GM18867 (cell line): ENCODE data around the gene ZNF644.
"Not testable (repeated sequence)": the region's sequence is repeated elsewhere in the genome, so short reads cannot be mapped to it uniquely, and the experiment has no call there.

ENCODE experiments used
- ATAC-seq: cut with Tn5 transposase; IDR thresholded peaks from one replicate; pipeline ENCODE4 v1.9.1; 2021; ENCODE audit warnings: mild to moderate bottlenecking, moderate library complexity; ENCODE audit not compliant: unreplicated experiment

The ZNF644 gene

GRCh38 chr1:90936731-90937130 lies 85.1 kb downstream of the ZNF644 start:
- ATAC-seq = no peak

DNA sequence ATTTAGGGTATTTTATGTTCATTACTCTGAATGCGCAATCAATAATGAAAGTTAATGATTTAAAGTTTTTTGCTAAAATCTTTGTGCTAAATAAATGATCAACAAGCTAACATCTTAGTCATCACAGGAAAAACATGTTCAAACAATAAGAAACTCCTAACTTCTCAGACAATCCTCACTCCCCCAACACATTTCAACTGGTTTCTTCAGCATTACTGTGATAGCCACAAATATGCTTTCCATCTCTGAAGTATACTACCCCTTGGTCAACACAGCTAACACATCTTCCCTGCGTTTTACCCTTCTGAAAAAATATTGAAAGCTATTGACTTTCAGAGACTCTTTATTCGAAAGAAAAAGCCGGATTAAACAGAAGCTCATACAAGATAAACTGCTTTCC lies 85.8 kb downstream of the ZNF644 start:
- no peak for ATAC-seq

DNA sequence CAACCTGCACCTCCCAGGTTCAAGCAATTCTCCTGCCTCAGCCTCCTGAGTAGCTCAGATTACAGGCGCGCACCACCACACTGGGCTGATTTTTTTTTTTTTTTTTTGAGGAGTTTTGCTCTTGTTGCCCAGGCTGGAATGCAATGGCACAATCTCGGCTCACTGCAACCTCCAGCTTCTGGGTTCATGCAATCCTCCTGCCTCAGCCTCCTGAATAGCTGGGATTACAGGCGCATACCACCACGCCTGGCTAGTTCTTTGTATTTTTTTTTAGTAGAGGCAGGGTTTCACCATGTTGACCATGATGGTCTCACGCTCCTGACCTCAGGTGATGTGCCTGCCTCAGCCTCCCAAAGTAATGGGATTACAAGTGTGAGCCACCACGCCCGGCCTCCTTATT lies 93.6 kb downstream of the ZNF644 start:
- not testable (repeated sequence) for ATAC-seq

- ATAC-seq = not testable (repeated sequence)
These were observed 94.2 kb downstream of the ZNF644 start for GRCh38 chr1:90927674-90928073.

GRCh38 chr1:90926971-90927370 lies 94.9 kb downstream of the ZNF644 start:
- no peak for ATAC-seq

- ATAC-seq = no peak
These were observed 95.6 kb downstream of the ZNF644 start for GRCh38 chr1:90925928-90926869.

DNA sequence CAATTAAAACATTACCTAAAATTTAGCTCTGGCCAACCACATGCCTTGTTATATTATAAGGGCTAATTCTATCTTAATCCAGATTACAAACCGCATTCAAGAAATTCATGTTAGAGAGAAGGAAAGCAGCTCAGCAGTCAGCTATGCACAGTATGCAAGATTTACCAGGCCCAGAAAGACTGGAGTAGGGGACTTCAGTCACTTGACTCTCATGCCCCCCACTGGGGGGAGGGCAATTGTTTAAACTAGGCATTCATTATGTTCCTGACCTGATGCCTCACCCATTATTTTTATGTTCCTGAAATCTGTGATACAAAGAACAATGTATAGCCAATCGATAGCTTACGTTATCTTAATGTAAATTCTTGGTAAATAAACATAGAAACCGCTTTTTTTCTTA lies 96.9 kb downstream of the ZNF644 start:
- ATAC-seq = no peak

DNA sequence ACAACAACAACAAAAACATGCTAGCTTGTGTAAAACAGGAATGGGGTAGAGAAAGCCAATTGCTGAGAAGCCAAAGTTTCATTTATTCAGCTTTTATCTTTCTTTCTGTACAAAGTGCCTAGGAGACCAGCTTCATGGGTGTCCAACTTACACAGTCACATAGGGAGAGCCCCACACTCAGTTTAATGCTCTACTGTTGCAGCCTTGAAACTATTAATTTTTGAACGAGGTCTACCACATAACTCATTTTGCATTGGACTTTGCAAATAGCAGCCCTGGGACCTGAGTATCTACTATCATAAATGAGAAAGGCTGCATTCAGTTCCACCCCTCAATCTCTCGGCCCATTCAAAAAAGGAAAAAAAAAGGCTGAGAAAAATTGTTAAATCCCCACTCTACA lies 98.8 kb downstream of the ZNF644 start:
- ATAC-seq = no peak

DNA sequence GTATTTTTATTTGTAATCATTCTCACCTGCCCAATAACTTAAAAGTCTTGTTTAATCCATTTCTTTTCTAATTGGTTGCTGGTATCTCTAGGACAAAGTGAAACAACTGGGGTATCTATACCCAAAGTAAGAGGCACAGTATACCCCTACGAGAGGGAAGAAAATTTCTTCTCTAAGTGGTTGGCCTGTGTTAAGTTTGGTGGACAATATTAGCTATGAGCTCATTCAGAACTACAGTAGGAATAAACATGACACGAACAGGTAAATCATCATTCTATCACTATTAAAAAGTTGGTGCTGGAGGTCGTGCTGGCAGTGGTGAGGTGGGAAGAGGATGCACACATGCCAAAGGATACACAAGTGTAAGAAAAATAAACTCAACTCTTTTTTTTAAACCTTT lies 99.6 kb downstream of the ZNF644 start:
- ATAC-seq = no peak

- no peak for ATAC-seq
These were observed 101.9 kb downstream of the ZNF644 start for GRCh38 chr1:90919900-90920299.

- no peak for ATAC-seq
These were observed 102.6 kb downstream of the ZNF644 start for GRCh38 chr1:90919190-90919719.

- ATAC-seq = no peak
These were observed 110.5 kb downstream of the ZNF644 start for GRCh38 chr1:90911353-90911752.

GRCh38 chr1:90902672-90903071 lies 119.2 kb downstream of the ZNF644 start:
- no peak for ATAC-seq

DNA sequence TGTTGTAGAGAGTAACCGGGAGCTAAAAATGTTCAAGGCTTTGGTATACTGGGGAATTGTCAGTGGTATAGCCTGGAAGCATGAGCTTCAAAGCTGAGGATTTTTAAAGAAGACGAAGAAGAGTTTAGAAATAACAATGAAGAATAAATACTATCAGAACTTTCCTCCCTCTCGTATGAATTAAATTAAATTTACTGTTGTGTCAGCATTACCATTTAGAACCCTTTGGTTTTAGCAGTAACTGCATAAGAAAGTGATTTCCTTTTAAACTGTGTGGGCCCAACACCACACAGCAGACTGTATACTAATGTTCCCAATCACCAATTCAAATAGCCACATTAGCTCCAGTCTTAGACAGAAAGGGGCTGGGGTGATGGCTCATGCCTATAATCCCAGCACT lies 122.6 kb downstream of the ZNF644 start:
- no peak for ATAC-seq

GRCh38 chr1:90893679-90894078 lies 128.2 kb downstream of the ZNF644 start:
- not testable (repeated sequence) for ATAC-seq

DNA sequence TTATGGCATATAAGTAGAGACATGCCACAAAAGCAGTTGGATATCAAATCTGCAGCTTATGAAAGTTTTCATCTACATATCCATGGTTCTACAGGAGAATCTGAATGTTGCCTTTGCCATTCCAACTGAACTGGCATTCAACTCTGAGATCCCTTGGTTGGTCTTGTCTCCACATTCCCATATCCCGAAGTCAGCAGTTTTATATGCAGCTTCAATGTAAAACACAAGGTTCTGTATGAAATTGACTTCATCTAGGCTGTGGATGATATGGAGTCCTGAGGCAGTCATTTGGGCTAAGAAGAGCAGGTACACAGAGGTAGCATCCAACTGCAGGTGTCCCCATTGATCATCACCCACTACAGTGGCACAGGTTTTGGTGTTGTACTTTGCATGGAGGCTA lies 129.0 kb downstream of the ZNF644 start:
- not testable (repeated sequence) for ATAC-seq

- not testable (repeated sequence) for ATAC-seq
These were observed 129.6 kb downstream of the ZNF644 start for GRCh38 chr1:90892196-90892595.

DNA sequence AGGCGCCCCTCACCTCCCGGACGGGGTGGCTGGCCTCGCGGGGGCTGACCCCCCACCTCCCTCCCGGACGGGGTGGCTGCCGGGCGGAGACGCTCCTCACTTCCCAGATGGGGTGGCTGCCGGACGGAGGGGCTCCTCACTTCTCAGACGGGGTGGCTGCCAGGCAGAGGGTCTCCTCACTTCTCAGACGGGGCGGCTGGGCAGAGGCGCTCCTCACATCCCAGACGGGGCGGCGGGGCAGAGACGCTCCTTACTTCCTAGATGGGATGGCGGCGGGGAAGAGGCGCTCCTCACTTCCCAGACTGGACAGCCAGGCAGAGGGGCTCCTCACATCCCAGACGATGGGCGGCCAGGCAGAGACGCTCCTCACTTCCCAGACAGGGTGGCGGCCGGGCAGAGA lies 130.1 kb downstream of the ZNF644 start:
- ATAC-seq = not testable (repeated sequence)

GRCh38 chr1:90882221-90882620 lies 139.6 kb downstream of the ZNF644 start:
- ATAC-seq = no peak

DNA sequence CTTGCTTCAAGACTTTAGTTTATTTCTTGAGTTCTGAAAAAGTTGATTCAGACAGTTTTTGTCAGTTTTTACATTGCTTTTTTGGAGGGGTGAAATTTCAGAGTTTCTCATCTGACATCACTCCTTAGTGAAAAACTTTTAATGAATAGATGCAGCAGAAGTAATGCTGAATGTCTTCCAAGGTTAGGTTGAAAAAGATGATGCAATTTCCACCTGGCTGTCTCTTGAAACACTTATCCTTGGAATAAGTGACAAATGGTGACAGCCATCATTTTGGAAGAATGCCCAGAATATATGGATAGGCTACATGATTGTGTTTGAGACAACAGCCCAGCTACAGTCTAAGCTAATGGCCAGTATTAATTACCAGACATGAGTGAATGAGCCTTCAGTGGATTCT lies 140.8 kb downstream of the ZNF644 start:
- ATAC-seq = no peak

GRCh38 chr1:90879281-90879680 lies 142.6 kb downstream of the ZNF644 start:
- no peak for ATAC-seq

DNA sequence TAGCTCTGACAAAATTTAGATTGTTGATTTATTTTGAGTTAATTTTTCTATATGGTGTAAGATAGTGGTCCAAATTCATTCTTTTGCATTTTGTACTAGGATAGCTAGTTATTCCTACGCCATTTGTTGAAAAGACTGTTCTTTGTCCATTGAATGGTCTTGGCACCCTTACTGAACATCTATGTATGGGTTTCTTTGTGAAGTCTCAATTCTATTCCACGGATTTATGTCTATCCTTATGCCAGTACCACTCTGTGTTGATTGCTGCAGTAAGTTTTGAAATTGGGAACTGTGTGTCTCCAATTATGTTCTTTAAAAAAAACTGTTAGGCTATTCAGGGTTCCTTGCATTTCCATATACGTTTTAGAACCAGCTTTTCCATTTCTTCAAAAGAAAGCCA lies 145.7 kb downstream of the ZNF644 start:
- no peak for ATAC-seq
